IgD-negative memory B cell (primary cell): ENCODE results near the gene HES3. TPM values are rescaled to one million over a fixed set of nuclear protein-coding genes. Genes with fewer than 3 reads are reported as not detected.
A peak's percentile ranks its signal among the peaks of the same experiment; 100 is the strongest.

Experiments
- H3K27ac Mint-ChIP-seq, 3 donors: one replicate each; pipeline ENCODE4 v1.8.0; 2020 to 2022; ENCODE audit warnings: mild to moderate bottlenecking in 3 of 3, mixed read lengths in 3 of 3, moderate library complexity in 1 of 3
- H3K27me3 Mint-ChIP-seq: one replicate; pipeline ENCODE4 v1.8.0; 2021; ENCODE audit warnings: mixed read lengths
- H3K36me3 Mint-ChIP-seq: one replicate; pipeline ENCODE4 v1.8.0; 2020; ENCODE audit warnings: mild to moderate bottlenecking, mixed read lengths
- H3K4me1 Mint-ChIP-seq, 3 donors: one replicate each; pipeline ENCODE4 v1.8.0; 2020 to 2022; ENCODE audit warnings: mixed read lengths in 3 of 3, mild to moderate bottlenecking in 1 of 3
- H3K4me3 Mint-ChIP-seq, 4 donors: one replicate each; pipeline ENCODE4 v1.8.0; 2020 to 2022; ENCODE audit warnings: mild to moderate bottlenecking in 4 of 4, mixed read lengths in 4 of 4, moderate library complexity in 3 of 4
- H3K9me3 Mint-ChIP-seq, 3 donors: one replicate each; pipeline ENCODE4 v1.8.0; 2020 to 2021; ENCODE audit warnings: mixed read lengths in 3 of 3, mild to moderate bottlenecking in 1 of 3
- polyA plus RNA-seq: library from polyadenylated mRNA; unstranded; fragments of 300-500 nt; fragmentation: Illumina TruSeq; gene quantifications from one replicate; pipeline ENCODE4 v1.2.3, GENCODE V29; 2021

The HES3 gene
- polyA plus RNA-seq, 1 donor from 2014 or later = not detected

DNA sequence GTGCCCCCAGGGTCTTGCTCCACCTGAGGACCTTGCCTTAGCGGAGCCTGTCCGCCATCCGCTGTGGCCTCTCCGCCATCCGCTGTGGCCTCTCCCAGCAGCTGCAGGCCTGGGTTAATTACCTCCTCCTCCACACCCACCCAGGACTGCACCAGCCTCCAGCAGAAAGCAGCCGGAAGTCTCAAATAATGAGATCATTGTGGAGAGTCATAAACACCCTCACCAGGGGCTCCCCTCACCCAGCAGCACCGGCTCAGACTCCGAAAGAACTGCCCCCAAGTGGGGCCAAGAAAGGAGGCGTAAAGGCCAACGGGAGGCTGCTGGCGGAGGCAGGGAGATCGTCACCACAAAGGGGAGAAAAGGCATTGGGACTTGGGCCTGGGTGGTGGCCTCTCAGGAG, 27.6 kb downstream of the HES3 start:
- Mint-ChIP-seq H3K4me3 (no peak overlapping the region), H3K9me3 (no peaks in the 10 kb centered on the region), H3K27ac (peak overlapping the region in 1 of 3 donors; percentile 62), H3K36me3 (no peaks in the 10 kb centered on the region), H3K4me1 (no peaks in the 10 kb centered on the region), H3K27me3 (no peaks in the 10 kb centered on the region)

DNA sequence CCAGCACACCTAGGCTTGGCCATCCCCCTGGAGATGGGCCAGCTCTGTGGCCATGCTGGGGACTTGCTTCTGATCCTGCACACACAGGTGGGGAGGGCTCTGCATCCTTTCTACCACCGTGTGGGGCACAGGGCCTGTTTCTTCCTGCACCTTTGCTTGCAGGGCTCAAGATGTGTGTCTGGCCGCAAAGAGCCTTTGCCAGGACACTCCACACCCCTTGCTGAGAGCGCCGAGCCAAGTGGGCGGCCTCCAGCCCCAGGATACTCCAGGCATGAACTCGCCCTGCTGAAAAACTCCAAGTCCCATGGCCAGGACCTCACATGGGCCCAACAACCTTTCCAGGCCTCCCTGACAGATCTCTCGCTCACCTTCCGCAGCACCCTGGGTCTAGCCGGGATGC, 28.5 kb downstream of the HES3 start:
- Mint-ChIP-seq H3K27me3 (no peaks in the 10 kb centered on the region), H3K4me1 (no peaks in the 10 kb centered on the region), H3K4me3 (no peak overlapping the region), H3K36me3 (no peaks in the 10 kb centered on the region), H3K9me3 (no peaks in the 10 kb centered on the region), H3K27ac (no peak overlapping the region)

DNA sequence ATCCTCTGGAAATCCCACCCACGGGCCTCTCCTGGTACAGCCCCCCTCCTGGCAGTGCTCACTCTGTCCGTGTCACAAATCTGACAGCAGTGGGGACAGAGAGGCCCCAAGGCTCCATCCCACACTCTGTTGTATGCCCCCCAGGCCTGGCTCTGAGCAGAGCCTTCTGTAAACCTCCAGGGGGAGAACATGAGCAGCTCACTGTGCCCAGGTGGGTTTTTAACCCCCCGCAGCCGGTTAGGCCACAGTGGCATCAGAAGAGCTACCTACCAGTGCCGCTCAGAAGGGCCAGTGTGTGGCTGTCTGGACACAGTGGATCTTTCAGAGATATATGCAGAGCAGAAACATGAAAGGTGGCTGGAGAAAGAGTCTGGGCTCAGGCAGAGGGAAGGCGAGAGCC, 28.9 kb downstream of the HES3 start:
- H3K27ac Mint-ChIP-seq = no peak overlapping the region
- H3K36me3 Mint-ChIP-seq = no peaks in the 10 kb centered on the region
- no peak overlapping the region for H3K4me3 Mint-ChIP-seq
- H3K27me3 Mint-ChIP-seq = no peaks in the 10 kb centered on the region
- H3K9me3 Mint-ChIP-seq = no peaks in the 10 kb centered on the region
- H3K4me1 Mint-ChIP-seq = no peaks in the 10 kb centered on the region

DNA sequence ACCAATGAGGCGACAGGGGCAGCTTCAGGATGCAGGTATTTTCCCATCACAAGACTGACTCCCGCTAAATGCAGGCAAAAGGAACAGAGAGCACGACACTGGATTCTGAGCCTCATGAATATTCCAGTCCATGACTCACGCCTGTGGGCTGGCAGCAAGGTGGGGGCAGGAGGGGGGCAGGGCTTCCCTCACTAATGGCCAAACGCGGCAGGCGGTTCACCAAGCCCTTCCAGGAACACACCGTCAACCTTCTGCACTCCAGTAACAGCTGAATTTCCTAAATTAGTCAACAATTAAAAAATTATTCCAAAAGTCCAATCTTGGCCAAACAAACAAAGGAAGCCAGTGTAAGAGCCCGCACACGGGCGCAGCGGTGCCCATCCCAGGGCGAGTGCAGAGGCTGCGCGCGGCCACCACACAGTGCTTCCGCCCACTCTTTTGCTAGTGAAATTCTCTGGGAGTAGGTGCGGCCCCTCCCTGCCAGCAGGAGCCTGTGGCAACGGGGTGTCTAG, 29.5 kb downstream of the HES3 start:
- no peak overlapping the region for H3K27ac Mint-ChIP-seq
- no peak overlapping the region for H3K4me3 Mint-ChIP-seq
- H3K36me3 Mint-ChIP-seq = no peaks in the 10 kb centered on the region
- H3K27me3 Mint-ChIP-seq = no peaks in the 10 kb centered on the region
- no peaks in the 10 kb centered on the region for H3K9me3 Mint-ChIP-seq
- no peaks in the 10 kb centered on the region for H3K4me1 Mint-ChIP-seq

DNA sequence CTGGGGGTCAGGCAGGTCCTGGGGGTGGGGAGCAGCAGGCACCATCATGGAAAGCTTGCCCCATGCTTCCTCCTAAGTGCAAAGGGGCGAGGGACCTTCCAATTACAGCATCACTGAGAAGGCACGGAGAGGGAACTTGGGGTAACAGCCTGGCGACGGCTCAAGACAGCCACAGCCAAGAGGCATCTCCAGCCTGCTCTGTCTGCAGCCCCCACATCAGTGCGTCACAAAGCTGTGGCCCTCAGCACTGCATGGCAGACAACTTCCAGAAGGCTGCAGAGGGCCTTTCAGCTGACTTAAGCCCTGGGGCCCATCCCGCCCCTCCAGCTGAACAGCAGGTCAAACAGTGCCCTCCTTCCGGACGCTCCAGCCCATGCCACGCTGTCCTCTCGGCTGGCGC, 30.1 kb downstream of the HES3 start:
- Mint-ChIP-seq H3K4me3 (no peak overlapping the region), H3K36me3 (no peaks in the 10 kb centered on the region), H3K9me3 (no peaks in the 10 kb centered on the region), H3K4me1 (no peaks in the 10 kb centered on the region), H3K27ac (no peak overlapping the region), H3K27me3 (no peaks in the 10 kb centered on the region)

GRCh38 chr1:6274622-6275139, 30.7 kb downstream of the HES3 start:
- no peaks in the 10 kb centered on the region for H3K36me3 Mint-ChIP-seq
- H3K4me3 Mint-ChIP-seq = no peak overlapping the region
- H3K27ac Mint-ChIP-seq = no peak overlapping the region
- H3K9me3 Mint-ChIP-seq = no peaks in the 10 kb centered on the region
- H3K4me1 Mint-ChIP-seq = no peaks in the 10 kb centered on the region
- no peaks in the 10 kb centered on the region for H3K27me3 Mint-ChIP-seq

DNA sequence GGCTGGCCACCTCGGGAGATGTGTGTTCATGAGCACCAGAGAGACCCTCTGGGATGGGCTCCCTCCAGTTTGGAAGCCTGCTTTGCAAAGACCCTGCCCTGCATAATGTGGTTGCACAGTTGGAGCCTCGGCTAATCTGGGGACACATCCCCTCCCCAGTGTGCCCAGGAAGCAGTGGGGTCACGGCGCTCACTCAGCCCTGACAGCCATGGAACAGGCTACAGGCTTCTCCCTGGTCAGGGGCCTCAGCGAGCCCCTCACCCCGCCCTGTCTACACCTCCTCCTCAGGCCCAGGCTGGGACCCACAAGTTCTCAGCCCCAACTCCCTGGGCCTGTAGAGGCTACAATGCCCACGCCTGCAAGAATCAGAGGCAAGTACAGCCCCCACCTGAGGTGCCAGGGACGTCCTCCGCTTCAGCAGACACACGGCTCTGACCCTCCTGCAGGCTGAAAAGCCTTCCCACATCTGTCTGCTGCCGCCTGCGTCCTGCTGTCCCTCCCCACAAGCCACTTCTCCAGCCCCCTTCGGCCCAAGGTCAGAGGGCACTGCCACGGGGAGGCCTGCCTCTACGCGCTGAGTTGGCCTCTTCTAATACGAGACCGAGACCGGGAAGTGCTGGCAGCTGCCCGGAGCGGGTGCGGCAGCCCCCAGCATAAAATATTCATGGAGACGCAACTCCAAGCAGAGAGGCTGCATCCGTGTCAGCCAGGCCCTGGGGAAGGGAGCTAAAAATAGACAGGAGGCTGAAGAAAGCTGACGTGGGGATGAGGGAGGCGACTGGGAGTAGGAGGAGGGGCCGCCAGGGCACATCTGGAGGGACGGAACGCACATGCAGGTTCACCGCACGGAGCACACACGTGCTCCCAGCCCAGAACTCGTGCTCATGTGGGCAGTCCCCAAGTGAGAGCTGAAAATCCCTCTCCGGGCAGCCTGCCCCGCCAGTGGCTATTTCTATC, 32.1 kb downstream of the HES3 start:
- H3K4me1 Mint-ChIP-seq = no peaks in the 10 kb centered on the region
- H3K9me3 Mint-ChIP-seq = no peaks in the 10 kb centered on the region
- no peaks in the 10 kb centered on the region for H3K36me3 Mint-ChIP-seq
- H3K27ac Mint-ChIP-seq = no peak overlapping the region
- no peaks in the 10 kb centered on the region for H3K27me3 Mint-ChIP-seq
- no peak overlapping the region for H3K4me3 Mint-ChIP-seq

DNA sequence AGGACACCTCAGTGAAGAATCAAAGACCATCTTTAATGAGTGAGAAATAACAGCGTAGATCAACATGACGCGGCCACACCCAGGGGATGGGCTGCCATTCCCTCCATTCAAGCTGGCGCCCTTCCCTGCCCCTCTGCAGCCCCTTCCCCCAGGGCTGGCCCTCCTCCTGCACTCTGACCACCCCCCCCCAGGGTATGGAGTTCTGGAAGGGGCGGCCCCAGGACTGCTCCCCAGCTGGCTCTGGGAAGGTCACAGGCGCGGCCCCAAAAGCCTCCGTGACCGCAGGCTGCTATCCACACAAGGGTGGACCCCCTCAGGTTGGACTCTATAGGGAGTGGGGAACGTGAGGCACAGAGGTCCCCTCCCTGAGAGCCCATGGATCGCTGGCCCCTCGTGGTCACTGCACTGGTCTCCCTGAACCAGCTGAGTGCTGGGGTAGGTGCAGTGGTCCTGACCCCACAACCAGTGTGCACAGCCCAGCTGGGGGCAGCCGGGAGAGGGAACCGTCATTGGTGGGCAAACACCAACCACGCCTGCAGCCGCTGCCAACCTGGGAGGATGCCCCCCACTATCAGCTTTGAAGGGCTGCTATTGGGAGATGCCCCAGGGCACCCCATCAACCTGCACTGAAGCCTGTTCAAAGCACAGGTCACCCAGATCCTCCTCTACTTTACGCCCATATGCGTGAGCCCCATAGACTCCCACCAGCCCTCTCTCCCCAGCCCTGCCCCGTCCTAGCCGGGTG, 33.0 kb downstream of the HES3 start:
- H3K9me3 Mint-ChIP-seq = no peaks in the 10 kb centered on the region
- H3K4me3 Mint-ChIP-seq = no peak overlapping the region
- H3K27ac Mint-ChIP-seq = no peak overlapping the region
- no peaks in the 10 kb centered on the region for H3K27me3 Mint-ChIP-seq
- no peaks in the 10 kb centered on the region for H3K4me1 Mint-ChIP-seq
- no peaks in the 10 kb centered on the region for H3K36me3 Mint-ChIP-seq

GRCh38 chr1:6278263-6278662, 34.3 kb downstream of the HES3 start:
- Mint-ChIP-seq H3K4me1 (no peaks in the 10 kb centered on the region), H3K4me3 (no peak overlapping the region), H3K27ac (no peak overlapping the region), H3K27me3 (no peaks in the 10 kb centered on the region), H3K9me3 (no peaks in the 10 kb centered on the region), H3K36me3 (no peaks in the 10 kb centered on the region)

GRCh38 chr1:6279066-6279465, 35.1 kb downstream of the HES3 start:
- H3K27me3 Mint-ChIP-seq = no peaks in the 10 kb centered on the region
- H3K27ac Mint-ChIP-seq = no peak overlapping the region
- H3K4me3 Mint-ChIP-seq = peak overlapping the region in 1 of 4 donors; percentile 13
- no peaks in the 10 kb centered on the region for H3K9me3 Mint-ChIP-seq
- H3K4me1 Mint-ChIP-seq = no peaks in the 10 kb centered on the region
- H3K36me3 Mint-ChIP-seq = no peaks in the 10 kb centered on the region

DNA sequence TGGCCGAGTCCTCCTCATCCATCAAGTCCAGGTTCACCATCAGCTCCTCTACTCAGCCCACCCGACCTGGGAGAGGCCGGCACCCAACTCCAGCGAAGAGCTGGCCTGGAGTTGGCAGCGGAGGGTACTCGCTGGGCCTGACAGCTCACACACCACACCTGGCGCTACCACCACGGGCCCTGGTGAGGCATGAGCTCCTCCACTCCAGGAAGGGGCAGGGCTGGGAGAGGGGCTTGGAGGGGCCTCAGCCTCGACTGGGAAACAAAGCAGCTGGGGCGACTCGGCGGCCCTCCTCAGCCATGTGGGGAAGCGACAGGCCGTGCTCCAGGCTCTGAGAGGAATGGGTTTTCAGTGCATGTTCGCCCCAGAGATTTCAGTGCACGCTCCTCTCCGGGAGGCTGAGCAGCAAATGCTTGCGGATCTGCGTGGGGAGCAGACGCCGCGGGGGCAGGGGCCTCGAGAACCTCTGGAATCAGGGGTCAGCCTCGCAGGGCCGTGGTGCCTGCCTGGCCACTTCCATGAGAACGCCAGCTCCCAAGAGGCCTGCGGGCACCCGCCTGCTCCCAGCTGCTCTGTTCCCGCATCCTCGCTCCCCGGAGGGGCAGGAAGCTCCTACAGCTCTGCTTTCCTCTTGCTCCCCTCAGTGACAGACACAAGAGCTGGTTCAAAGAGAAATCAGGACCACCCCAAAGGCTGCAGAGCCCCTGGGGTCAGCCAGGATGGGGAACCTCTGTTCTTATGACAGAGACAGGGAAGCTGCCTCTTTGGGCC, 35.8 kb downstream of the HES3 start:
- Mint-ChIP-seq H3K36me3 (no peaks in the 10 kb centered on the region), H3K27me3 (no peaks in the 10 kb centered on the region), H3K4me3 (peak overlapping the region in 1 of 4 donors; percentile 17), H3K9me3 (no peaks in the 10 kb centered on the region), H3K27ac (no peak overlapping the region), H3K4me1 (no peaks in the 10 kb centered on the region)

GRCh38 chr1:6280761-6281451, 36.9 kb downstream of the HES3 start:
- H3K4me1 Mint-ChIP-seq = no peaks in the 10 kb centered on the region

GRCh38 chr1:6281511-6282402, 37.8 kb downstream of the HES3 start:
- H3K9me3 Mint-ChIP-seq = no peaks in the 10 kb centered on the region
- H3K27me3 Mint-ChIP-seq = no peaks in the 10 kb centered on the region
- peak overlapping the region in 1 of 3 donors; percentile 47 for H3K27ac Mint-ChIP-seq
- H3K4me3 Mint-ChIP-seq = no peak overlapping the region
- no peaks in the 10 kb centered on the region for H3K36me3 Mint-ChIP-seq
- H3K4me1 Mint-ChIP-seq = no peaks in the 10 kb centered on the region

More at GRCh38 chr1:6280761-6281451, 36.9 kb downstream of the HES3 start:
- H3K27me3 Mint-ChIP-seq = no peaks in the 10 kb centered on the region
- H3K36me3 Mint-ChIP-seq = no peaks in the 10 kb centered on the region
- H3K27ac Mint-ChIP-seq = no peak overlapping the region
- H3K9me3 Mint-ChIP-seq = no peaks in the 10 kb centered on the region
- H3K4me3 Mint-ChIP-seq = no peak overlapping the region
